ENCODE data around the gene PIK3C2G. TPM values are rescaled to one million over a fixed set of nuclear protein-coding genes. Genes with fewer than 3 reads are reported as not detected.
"Not testable (repeated sequence)": the region's sequence is repeated elsewhere in the genome, so short reads cannot be mapped to it uniquely, and the experiment has no call there.

Gene PIK3C2G
- polyA plus RNA-seq, 2 donors = 1.8 to 2.1 TPM

GRCh38 chr12:18486036-18486435 is 224.7 kb downstream of the PIK3C2G start:
- H3K9me3 ChIP-seq (ENCODE audit: control insufficient read depth in 2 of 2, insufficient read depth in 1 of 2, low read depth in 1 of 2, low read length in 1 of 2) = no peaks in the 10 kb centered on the region
- no peak overlapping the region for H3K4me3 ChIP-seq (ENCODE audit: low read depth in 1 of 2, low read length in 2 of 2)
- H3K36me3 ChIP-seq (ENCODE audit: control insufficient read depth in 2 of 2, insufficient read depth in 2 of 2, low read length in 1 of 2) = no peaks in the 10 kb centered on the region
- no peaks in the 10 kb centered on the region for H3K4me1 ChIP-seq (ENCODE audit: control insufficient read depth in 2 of 2, insufficient read depth in 2 of 2, low read length in 1 of 2)
- H3K27me3 ChIP-seq (ENCODE audit: control insufficient read depth in 1 of 2, insufficient read depth in 2 of 2, low read length in 2 of 2) = no peaks in the 10 kb centered on the region
- 71 to 77% methylated on average over 2 of the region's 2 CpGs for WGBS, 2 donors
- H3K27ac ChIP-seq (ENCODE audit: low read depth in 2 of 2, low read length in 1 of 2) = no peak overlapping the region

- 72 to 81% methylated on average over 3 of the region's 3 CpGs for WGBS, 2 donors
Observed at GRCh38 chr12:18487509-18487908, 226.2 kb downstream of the PIK3C2G start.

GRCh38 chr12:18492372-18493025 is 231.2 kb downstream of the PIK3C2G start:
- Histone ChIP-seq H3K9me3 (ENCODE audit: control insufficient read depth in 2 of 2, insufficient read depth in 1 of 2, low read depth in 1 of 2, low read length in 1 of 2) (no peaks in the 10 kb centered on the region), H3K27ac (ENCODE audit: low read depth in 2 of 2, low read length in 1 of 2) (no peak overlapping the region), H3K27me3 (ENCODE audit: control insufficient read depth in 1 of 2, insufficient read depth in 2 of 2, low read length in 2 of 2) (no peaks in the 10 kb centered on the region), H3K4me1 (ENCODE audit: control insufficient read depth in 2 of 2, insufficient read depth in 2 of 2, low read length in 1 of 2) (no peaks in the 10 kb centered on the region), H3K36me3 (ENCODE audit: control insufficient read depth in 2 of 2, insufficient read depth in 2 of 2, low read length in 1 of 2) (no peaks in the 10 kb centered on the region), H3K4me3 (ENCODE audit: low read depth in 1 of 2, low read length in 2 of 2) (no peak overlapping the region)
- WGBS, 2 donors = 87 to 90% methylated on average over 2 of the region's 2 CpGs

More at GRCh38 chr12:18487509-18487908, 226.2 kb downstream of the PIK3C2G start:
- Histone ChIP-seq H3K27me3 (ENCODE audit: control insufficient read depth in 1 of 2, insufficient read depth in 2 of 2, low read length in 2 of 2) (no peaks in the 10 kb centered on the region), H3K4me1 (ENCODE audit: control insufficient read depth in 2 of 2, insufficient read depth in 2 of 2, low read length in 1 of 2) (no peaks in the 10 kb centered on the region), H3K4me3 (ENCODE audit: low read depth in 1 of 2, low read length in 2 of 2) (no peak overlapping the region), H3K36me3 (ENCODE audit: control insufficient read depth in 2 of 2, insufficient read depth in 2 of 2, low read length in 1 of 2) (no peaks in the 10 kb centered on the region), H3K27ac (ENCODE audit: low read depth in 2 of 2, low read length in 1 of 2) (no peak overlapping the region), H3K9me3 (ENCODE audit: control insufficient read depth in 2 of 2, insufficient read depth in 1 of 2, low read depth in 1 of 2, low read length in 1 of 2) (no peaks in the 10 kb centered on the region)

- Histone ChIP-seq H3K4me1 (ENCODE audit: control insufficient read depth in 2 of 2, insufficient read depth in 2 of 2, low read length in 1 of 2) (no peaks in the 10 kb centered on the region), H3K27ac (ENCODE audit: low read depth in 2 of 2, low read length in 1 of 2) (no peak overlapping the region), H3K36me3 (ENCODE audit: control insufficient read depth in 2 of 2, insufficient read depth in 2 of 2, low read length in 1 of 2) (no peaks in the 10 kb centered on the region), H3K9me3 (ENCODE audit: control insufficient read depth in 2 of 2, insufficient read depth in 1 of 2, low read depth in 1 of 2, low read length in 1 of 2) (peaks cover 0 to 3% of the 10 kb centered on the region in 2 donors), H3K4me3 (ENCODE audit: low read depth in 1 of 2, low read length in 2 of 2) (no peak overlapping the region), H3K27me3 (ENCODE audit: control insufficient read depth in 1 of 2, insufficient read depth in 2 of 2, low read length in 2 of 2) (no peaks in the 10 kb centered on the region)
- WGBS, 2 donors = 90 to 91% methylated on average over 2 of the region's 2 CpGs
Observed at GRCh38 chr12:18496156-18496555, 234.8 kb downstream of the PIK3C2G start.

GRCh38 chr12:18500160-18500574 is 238.8 kb downstream of the PIK3C2G start:
- not testable (repeated sequence) for H3K4me3 ChIP-seq (ENCODE audit: low read depth in 1 of 2, low read length in 2 of 2); H3K9me3 ChIP-seq (ENCODE audit: control insufficient read depth in 2 of 2, insufficient read depth in 1 of 2, low read depth in 1 of 2, low read length in 1 of 2); H3K36me3 ChIP-seq (ENCODE audit: control insufficient read depth in 2 of 2, insufficient read depth in 2 of 2, low read length in 1 of 2); H3K27me3 ChIP-seq (ENCODE audit: control insufficient read depth in 1 of 2, insufficient read depth in 2 of 2, low read length in 2 of 2); H3K4me1 ChIP-seq (ENCODE audit: control insufficient read depth in 2 of 2, insufficient read depth in 2 of 2, low read length in 1 of 2); H3K27ac ChIP-seq (ENCODE audit: low read depth in 2 of 2, low read length in 1 of 2)
- WGBS, 2 donors = 98 to 99% methylated on average over 34 to 35 of the region's 35 CpGs

GRCh38 chr12:18500736-18501135 is 239.4 kb downstream of the PIK3C2G start:
- not testable (repeated sequence) for H3K27ac ChIP-seq (ENCODE audit: low read depth in 2 of 2, low read length in 1 of 2); H3K36me3 ChIP-seq (ENCODE audit: control insufficient read depth in 2 of 2, insufficient read depth in 2 of 2, low read length in 1 of 2)
- WGBS, 2 donors = 97 to 98% methylated on average over 21 of the region's 21 CpGs

GRCh38 chr12:18502422-18502968 is 241.2 kb downstream of the PIK3C2G start:
- 67 to 87% methylated on average over 7 of the region's 7 CpGs for WGBS, 2 donors

More at GRCh38 chr12:18500736-18501135, 239.4 kb downstream of the PIK3C2G start:
- H3K4me1 ChIP-seq (ENCODE audit: control insufficient read depth in 2 of 2, insufficient read depth in 2 of 2, low read length in 1 of 2); H3K27me3 ChIP-seq (ENCODE audit: control insufficient read depth in 1 of 2, insufficient read depth in 2 of 2, low read length in 2 of 2); H3K4me3 ChIP-seq (ENCODE audit: low read depth in 1 of 2, low read length in 2 of 2); H3K9me3 ChIP-seq (ENCODE audit: control insufficient read depth in 2 of 2, insufficient read depth in 1 of 2, low read depth in 1 of 2, low read length in 1 of 2): not testable (repeated sequence)

GRCh38 chr12:18521461-18521860 is 260.1 kb downstream of the PIK3C2G start:
- no peaks in the 10 kb centered on the region for H3K27me3 ChIP-seq (ENCODE audit: control insufficient read depth in 1 of 2, insufficient read depth in 2 of 2, low read length in 2 of 2)
- no peaks in the 10 kb centered on the region for H3K36me3 ChIP-seq (ENCODE audit: control insufficient read depth in 2 of 2, insufficient read depth in 2 of 2, low read length in 1 of 2)
- no peaks in the 10 kb centered on the region for H3K4me1 ChIP-seq (ENCODE audit: control insufficient read depth in 2 of 2, insufficient read depth in 2 of 2, low read length in 1 of 2)
- WGBS, 2 donors = 96 to 97% methylated on average over 6 of the region's 6 CpGs
- H3K27ac ChIP-seq (ENCODE audit: low read depth in 2 of 2, low read length in 1 of 2) = no peak overlapping the region
- H3K9me3 ChIP-seq (ENCODE audit: control insufficient read depth in 2 of 2, insufficient read depth in 1 of 2, low read depth in 1 of 2, low read length in 1 of 2) = peaks cover 0 to 6% of the 10 kb centered on the region in 2 donors
- H3K4me3 ChIP-seq (ENCODE audit: low read depth in 1 of 2, low read length in 2 of 2) = no peak overlapping the region

More at GRCh38 chr12:18502422-18502968, 241.2 kb downstream of the PIK3C2G start:
- Histone ChIP-seq H3K4me3 (ENCODE audit: low read depth in 1 of 2, low read length in 2 of 2) (no peak overlapping the region), H3K27me3 (ENCODE audit: control insufficient read depth in 1 of 2, insufficient read depth in 2 of 2, low read length in 2 of 2) (no peaks in the 10 kb centered on the region), H3K9me3 (ENCODE audit: control insufficient read depth in 2 of 2, insufficient read depth in 1 of 2, low read depth in 1 of 2, low read length in 1 of 2) (peaks cover 0 to 3% of the 10 kb centered on the region in 2 donors), H3K4me1 (ENCODE audit: control insufficient read depth in 2 of 2, insufficient read depth in 2 of 2, low read length in 1 of 2) (no peaks in the 10 kb centered on the region), H3K36me3 (ENCODE audit: control insufficient read depth in 2 of 2, insufficient read depth in 2 of 2, low read length in 1 of 2) (no peaks in the 10 kb centered on the region), H3K27ac (ENCODE audit: low read depth in 2 of 2, low read length in 1 of 2) (no peak overlapping the region)

GRCh38 chr12:18522806-18523205 is 261.5 kb downstream of the PIK3C2G start:
- Histone ChIP-seq H3K4me1 (ENCODE audit: control insufficient read depth in 2 of 2, insufficient read depth in 2 of 2, low read length in 1 of 2) (no peaks in the 10 kb centered on the region), H3K4me3 (ENCODE audit: low read depth in 1 of 2, low read length in 2 of 2) (no peak overlapping the region), H3K27ac (ENCODE audit: low read depth in 2 of 2, low read length in 1 of 2) (no peak overlapping the region), H3K36me3 (ENCODE audit: control insufficient read depth in 2 of 2, insufficient read depth in 2 of 2, low read length in 1 of 2) (no peaks in the 10 kb centered on the region), H3K9me3 (ENCODE audit: control insufficient read depth in 2 of 2, insufficient read depth in 1 of 2, low read depth in 1 of 2, low read length in 1 of 2) (peaks cover 0 to 6% of the 10 kb centered on the region in 2 donors), H3K27me3 (ENCODE audit: control insufficient read depth in 1 of 2, insufficient read depth in 2 of 2, low read length in 2 of 2) (no peaks in the 10 kb centered on the region)
- WGBS, 2 donors = 84 to 88% methylated on average over 1 of the region's 1 CpG

GRCh38 chr12:18542497-18542896 is 281.2 kb downstream of the PIK3C2G start:
- H3K9me3 ChIP-seq (ENCODE audit: control insufficient read depth in 2 of 2, insufficient read depth in 1 of 2, low read depth in 1 of 2, low read length in 1 of 2); H3K4me3 ChIP-seq (ENCODE audit: low read depth in 1 of 2, low read length in 2 of 2); H3K27me3 ChIP-seq (ENCODE audit: control insufficient read depth in 1 of 2, insufficient read depth in 2 of 2, low read length in 2 of 2); H3K27ac ChIP-seq (ENCODE audit: low read depth in 2 of 2, low read length in 1 of 2); H3K36me3 ChIP-seq (ENCODE audit: control insufficient read depth in 2 of 2, insufficient read depth in 2 of 2, low read length in 1 of 2); H3K4me1 ChIP-seq (ENCODE audit: control insufficient read depth in 2 of 2, insufficient read depth in 2 of 2, low read length in 1 of 2): not testable (repeated sequence)
- 89 to 91% methylated on average over 3 of the region's 3 CpGs for WGBS, 2 donors
